ENCODE measurements around the gene SEPTIN8. TPM values are rescaled to one million over a fixed set of nuclear protein-coding genes. Genes with fewer than 3 reads are reported as not detected.

SEPTIN8 gene
- total RNA-seq, 1 donor from 2014 or later: 97.5 TPM

DNA sequence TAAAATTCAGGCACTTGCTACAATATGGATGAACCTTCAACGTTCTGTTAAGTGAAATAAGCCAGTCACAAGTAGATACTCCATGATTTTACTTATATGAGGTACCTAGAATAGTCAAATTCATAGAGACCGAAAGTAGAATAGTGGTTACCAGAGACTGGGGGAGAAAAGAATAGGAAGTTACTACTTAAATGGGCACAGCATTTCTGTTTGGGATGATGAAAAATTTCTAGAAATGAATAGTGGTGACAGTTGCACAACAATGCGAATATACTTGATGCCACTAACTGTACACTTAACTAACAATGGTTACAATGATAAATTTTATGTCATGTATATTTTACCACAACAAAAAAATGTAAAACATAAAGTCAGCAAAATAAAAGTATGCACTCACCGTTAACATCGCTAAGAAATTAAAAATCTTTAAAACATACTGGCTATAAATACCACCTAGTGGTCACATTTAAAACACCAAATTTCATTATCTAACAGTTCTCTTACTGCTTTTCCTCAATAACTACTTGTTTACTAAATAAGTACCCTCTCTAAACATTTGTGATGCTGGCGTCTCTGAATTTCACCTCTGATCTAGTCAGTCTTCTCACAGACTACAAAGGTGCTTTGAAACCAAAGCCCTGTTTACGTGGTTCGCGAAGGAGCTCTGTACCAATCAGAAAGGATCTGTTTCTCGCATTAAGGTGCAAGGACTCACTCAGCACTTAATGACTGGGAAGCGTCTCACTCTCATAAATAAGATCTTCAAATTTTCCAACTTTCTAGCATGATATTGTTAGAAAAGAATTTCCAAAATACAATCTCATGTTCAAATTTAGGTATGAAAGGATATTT, 62.4 kb downstream of the SEPTIN8 start:
- no peak for DNase-seq (ENCODE audit: low read depth)
- Histone ChIP-seq H3K4me1 (ENCODE audit: insufficient read depth, low read length) (no peaks in the 10 kb centered on the region), H3K4me2 (ENCODE audit: low read length) (no peak overlapping the region), H3K27ac (ENCODE audit: low read depth, low read length) (no peak overlapping the region), H3K36me3 (ENCODE audit: insufficient read depth, low read length) (no peaks in the 10 kb centered on the region), H3K9me3 (ENCODE audit: insufficient read depth, low read depth, low read length) (no peaks in the 10 kb centered on the region), H3K79me2 (ENCODE audit: insufficient read depth, low read length) (no peaks in the 10 kb centered on the region), H3K27me3 (ENCODE audit: insufficient read depth, low read length) (no peaks in the 10 kb centered on the region), H3K4me3 (ENCODE audit: insufficient read depth, low read depth, low read length) (no peak overlapping the region), H3K9ac (ENCODE audit: low read length) (no peak overlapping the region), H4K20me1 (ENCODE audit: insufficient read depth, low read length) (no peaks in the 10 kb centered on the region), H2AFZ (ENCODE audit: low read depth, low read length) (no peak overlapping the region)
- peak; percentile 74 for FAIRE-seq
- Mint-ChIP-seq H3K4me1 (ENCODE audit: low read depth, unreplicated experiment) (no peaks in the 10 kb centered on the region), H3K27ac (ENCODE audit: unreplicated experiment) (no peak overlapping the region), H3K4me3 (ENCODE audit: unreplicated experiment) (no peak overlapping the region), H3K36me3 (ENCODE audit: low read depth, unreplicated experiment) (no peaks in the 10 kb centered on the region), H3K27me3 (ENCODE audit: low read depth, unreplicated experiment) (no peaks in the 10 kb centered on the region), H3K9me3 (ENCODE audit: unreplicated experiment) (no peaks in the 10 kb centered on the region)
- TF ChIP-seq, protein P1, sequence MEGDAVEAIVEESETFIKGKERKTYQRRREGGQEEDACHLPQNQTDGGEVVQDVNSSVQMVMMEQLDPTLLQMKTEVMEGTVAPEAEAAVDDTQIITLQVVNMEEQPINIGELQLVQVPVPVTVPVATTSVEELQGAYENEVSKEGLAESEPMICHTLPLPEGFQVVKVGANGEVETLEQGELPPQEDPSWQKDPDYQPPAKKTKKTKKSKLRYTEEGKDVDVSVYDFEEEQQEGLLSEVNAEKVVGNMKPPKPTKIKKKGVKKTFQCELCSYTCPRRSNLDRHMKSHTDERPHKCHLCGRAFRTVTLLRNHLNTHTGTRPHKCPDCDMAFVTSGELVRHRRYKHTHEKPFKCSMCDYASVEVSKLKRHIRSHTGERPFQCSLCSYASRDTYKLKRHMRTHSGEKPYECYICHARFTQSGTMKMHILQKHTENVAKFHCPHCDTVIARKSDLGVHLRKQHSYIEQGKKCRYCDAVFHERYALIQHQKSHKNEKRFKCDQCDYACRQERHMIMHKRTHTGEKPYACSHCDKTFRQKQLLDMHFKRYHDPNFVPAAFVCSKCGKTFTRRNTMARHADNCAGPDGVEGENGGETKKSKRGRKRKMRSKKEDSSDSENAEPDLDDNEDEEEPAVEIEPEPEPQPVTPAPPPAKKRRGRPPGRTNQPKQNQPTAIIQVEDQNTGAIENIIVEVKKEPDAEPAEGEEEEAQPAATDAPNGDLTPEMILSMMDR (IDR thresholded peaks at IDR 0.05; ENCODE audit: insufficient read depth, low read depth, low read length): peak; percentile 38
- TF ChIP-seq EZH2 (IDR thresholded peaks at IDR 0.05; ENCODE audit: insufficient read depth, low read length): no peak

DNA sequence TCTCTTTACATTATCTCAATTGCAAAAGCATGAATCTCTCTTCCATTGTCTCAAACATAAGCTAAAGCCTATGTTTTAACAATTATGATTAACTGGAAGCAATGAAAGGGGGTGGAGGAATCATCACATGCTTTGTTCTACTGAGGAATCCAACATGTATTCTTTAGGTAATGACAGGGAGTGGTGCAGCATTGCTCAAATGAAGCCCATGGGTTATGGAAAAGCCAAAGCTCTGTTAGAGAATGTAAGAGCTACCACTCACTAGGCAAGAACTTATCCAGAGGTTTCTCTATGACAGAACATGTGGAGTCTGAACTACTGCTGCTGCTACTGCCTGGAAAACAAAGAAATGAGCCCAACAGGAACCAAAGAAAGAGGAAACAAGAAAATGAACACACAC, 68.4 kb downstream of the SEPTIN8 start:
- FAIRE-seq (no peak), DNase-seq (ENCODE audit: low read depth) (no peak)
- Histone ChIP-seq H3K4me3 (ENCODE audit: insufficient read depth, low read depth, low read length) (no peak overlapping the region), H3K9ac (ENCODE audit: low read length) (no peak overlapping the region), H2AFZ (ENCODE audit: low read depth, low read length) (no peak overlapping the region), H3K4me2 (ENCODE audit: low read length) (no peak overlapping the region), H3K27me3 (ENCODE audit: insufficient read depth, low read length) (no peaks in the 10 kb centered on the region), H3K79me2 (ENCODE audit: insufficient read depth, low read length) (no peaks in the 10 kb centered on the region), H3K36me3 (ENCODE audit: insufficient read depth, low read length) (no peaks in the 10 kb centered on the region), H3K4me1 (ENCODE audit: insufficient read depth, low read length) (peaks cover 9% of the 10 kb centered on the region), H4K20me1 (ENCODE audit: insufficient read depth, low read length) (no peaks in the 10 kb centered on the region), H3K27ac (ENCODE audit: low read depth, low read length) (no peak overlapping the region), H3K9me3 (ENCODE audit: insufficient read depth, low read depth, low read length) (no peaks in the 10 kb centered on the region)
- Mint-ChIP-seq H3K27ac (ENCODE audit: unreplicated experiment) (no peak overlapping the region), H3K36me3 (ENCODE audit: low read depth, unreplicated experiment) (no peaks in the 10 kb centered on the region), H3K9me3 (ENCODE audit: unreplicated experiment) (no peaks in the 10 kb centered on the region), H3K4me1 (ENCODE audit: low read depth, unreplicated experiment) (peaks cover 14% of the 10 kb centered on the region), H3K4me3 (ENCODE audit: unreplicated experiment) (no peak overlapping the region), H3K27me3 (ENCODE audit: low read depth, unreplicated experiment) (no peaks in the 10 kb centered on the region)
- no peak for TF ChIP-seq EZH2 (IDR thresholded peaks at IDR 0.05; ENCODE audit: insufficient read depth, low read length)
- TF ChIP-seq, protein P1 (IDR thresholded peaks at IDR 0.05; ENCODE audit: insufficient read depth, low read depth, low read length): no peak

DNA sequence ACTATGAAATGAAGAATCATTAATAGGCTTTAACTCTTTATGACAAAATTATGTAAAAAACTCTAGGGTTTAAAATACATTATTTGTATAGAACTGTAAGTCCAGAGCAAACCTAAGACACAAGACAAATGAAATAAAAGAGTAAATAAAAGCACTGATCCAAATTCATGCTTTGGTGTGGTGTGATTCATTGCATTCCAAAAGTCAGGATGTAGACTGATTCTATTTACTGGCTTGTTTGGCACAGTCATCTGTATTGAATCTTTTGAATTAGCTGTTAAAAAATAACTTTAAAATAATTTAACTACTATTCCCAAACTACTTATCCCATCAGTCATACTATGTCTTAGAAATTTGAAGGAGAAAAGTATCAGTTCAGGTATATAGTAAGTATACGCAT, 72.2 kb downstream of the SEPTIN8 start:
- TF ChIP-seq EZH2 (IDR thresholded peaks at IDR 0.05; ENCODE audit: insufficient read depth, low read length): no peak
- TF ChIP-seq, protein P1 (IDR thresholded peaks at IDR 0.05; ENCODE audit: insufficient read depth, low read depth, low read length): no peak
- DNase-seq (ENCODE audit: low read depth) (peak; percentile 42), FAIRE-seq (no peak)
- Histone ChIP-seq H2AFZ (ENCODE audit: low read depth, low read length) (no peak overlapping the region), H3K4me3 (ENCODE audit: insufficient read depth, low read depth, low read length) (no peak overlapping the region), H3K79me2 (ENCODE audit: insufficient read depth, low read length) (no peaks in the 10 kb centered on the region), H3K27ac (ENCODE audit: low read depth, low read length) (no peak overlapping the region), H3K36me3 (ENCODE audit: insufficient read depth, low read length) (peaks cover 7% of the 10 kb centered on the region), H3K9ac (ENCODE audit: low read length) (no peak overlapping the region), H3K4me1 (ENCODE audit: insufficient read depth, low read length) (peaks cover 9% of the 10 kb centered on the region), H3K9me3 (ENCODE audit: insufficient read depth, low read depth, low read length) (no peaks in the 10 kb centered on the region), H3K27me3 (ENCODE audit: insufficient read depth, low read length) (no peaks in the 10 kb centered on the region), H3K4me2 (ENCODE audit: low read length) (no peak overlapping the region), H4K20me1 (ENCODE audit: insufficient read depth, low read length) (no peaks in the 10 kb centered on the region)
- Mint-ChIP-seq H3K9me3 (ENCODE audit: unreplicated experiment) (no peaks in the 10 kb centered on the region), H3K4me1 (ENCODE audit: low read depth, unreplicated experiment) (peaks cover 14% of the 10 kb centered on the region), H3K36me3 (ENCODE audit: low read depth, unreplicated experiment) (peaks cover 9% of the 10 kb centered on the region), H3K27ac (ENCODE audit: unreplicated experiment) (peak overlapping the region; percentile 55), H3K4me3 (ENCODE audit: unreplicated experiment) (no peak overlapping the region), H3K27me3 (ENCODE audit: low read depth, unreplicated experiment) (no peaks in the 10 kb centered on the region)
